ENCODE data around the gene SLC2A4. TPM values are rescaled to one million over a fixed set of nuclear protein-coding genes. Genes with fewer than 3 reads are reported as not detected.

The SLC2A4 gene
- total RNA-seq, 1 donor: not detected

DNA sequence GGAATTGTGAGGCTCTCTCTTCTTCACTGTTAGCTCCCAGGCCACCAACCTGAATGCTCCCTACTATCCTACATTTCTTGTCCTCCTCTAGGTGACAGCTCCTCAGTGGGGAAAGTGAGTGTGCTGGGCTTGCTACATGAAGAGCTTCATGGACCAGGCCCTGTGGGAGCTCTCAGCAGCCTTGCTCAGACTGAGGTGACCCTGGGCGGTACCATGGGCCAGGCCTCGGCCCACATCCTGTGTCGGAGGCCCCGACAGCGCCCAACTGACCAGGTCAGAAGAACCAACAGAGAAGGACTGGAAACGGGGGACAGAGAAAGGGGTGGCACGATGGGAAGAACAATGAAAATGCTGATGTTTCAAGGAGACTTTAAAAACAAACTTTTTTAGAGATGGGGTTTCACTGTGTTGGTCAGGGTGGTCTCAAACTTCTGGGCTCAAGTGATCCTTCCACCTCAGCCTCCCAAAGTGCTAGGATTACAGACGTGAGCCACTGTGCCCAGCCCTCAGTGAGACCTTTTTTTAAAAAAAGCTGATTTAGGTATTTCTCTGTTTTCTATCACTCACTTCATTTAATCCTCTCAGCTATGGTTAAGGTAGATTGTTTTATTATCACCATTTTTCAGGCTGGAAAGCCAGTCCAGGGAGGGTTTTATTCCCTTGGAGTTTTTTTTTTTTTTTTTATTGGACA lies 24.6 kb upstream of the SLC2A4 start:
- Histone ChIP-seq H3K27me3 (ENCODE audit: insufficient read depth, low read length) (peaks cover 9% of the 10 kb centered on the region), H3K9me3 (ENCODE audit: low read depth, low read length) (no peaks in the 10 kb centered on the region), H3K4me3 (ENCODE audit: low read length) (no peak overlapping the region), H3K4me1 (ENCODE audit: insufficient read depth, low read length) (peaks cover 31% of the 10 kb centered on the region)

DNA sequence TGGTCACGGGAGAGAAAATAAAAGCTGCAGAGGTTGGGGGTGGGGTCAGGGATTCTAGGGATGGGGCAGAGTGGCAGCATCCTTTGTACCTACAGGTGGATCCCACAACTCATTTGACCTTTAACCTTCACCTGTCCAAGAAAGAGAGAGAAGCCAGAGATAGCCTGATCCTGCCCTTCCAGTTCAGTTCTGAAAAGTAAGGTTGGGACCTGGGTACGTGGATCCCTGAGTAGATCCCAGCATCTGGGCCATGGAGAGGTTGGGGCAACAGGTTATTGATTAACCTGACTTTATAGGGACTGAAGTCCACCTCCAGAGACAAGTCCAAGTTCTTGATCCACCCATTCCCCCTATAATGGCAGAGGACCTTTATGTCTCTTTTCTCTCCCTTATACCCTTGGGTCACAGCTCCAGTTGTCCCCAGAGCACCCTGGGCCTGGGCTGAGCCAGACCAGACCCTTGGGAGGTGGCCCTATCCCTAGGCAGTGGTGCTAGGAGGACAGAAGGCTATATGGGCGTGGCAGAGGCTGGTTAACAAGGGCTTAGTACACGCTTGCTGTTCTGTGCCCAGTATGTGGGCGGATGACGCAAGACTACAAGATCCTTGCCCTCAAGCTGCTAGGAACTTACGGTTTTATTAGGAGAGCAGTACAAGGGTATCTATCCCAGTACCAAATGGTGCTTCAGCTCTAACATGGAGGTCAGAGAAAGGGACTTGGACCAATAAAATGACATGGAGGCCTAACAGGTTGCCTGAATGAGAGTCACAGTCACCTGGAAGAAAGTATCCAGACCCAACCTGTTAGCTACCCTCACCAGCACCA lies 22.6 kb upstream of the SLC2A4 start:
- peaks cover 38% of the 10 kb centered on the region for H3K4me1 ChIP-seq (ENCODE audit: insufficient read depth, low read length)
- no peaks in the 10 kb centered on the region for H3K9me3 ChIP-seq (ENCODE audit: low read depth, low read length)
- peaks cover 24% of the 10 kb centered on the region for H3K27me3 ChIP-seq (ENCODE audit: insufficient read depth, low read length)
- no peak overlapping the region for H3K4me3 ChIP-seq (ENCODE audit: low read length)

DNA sequence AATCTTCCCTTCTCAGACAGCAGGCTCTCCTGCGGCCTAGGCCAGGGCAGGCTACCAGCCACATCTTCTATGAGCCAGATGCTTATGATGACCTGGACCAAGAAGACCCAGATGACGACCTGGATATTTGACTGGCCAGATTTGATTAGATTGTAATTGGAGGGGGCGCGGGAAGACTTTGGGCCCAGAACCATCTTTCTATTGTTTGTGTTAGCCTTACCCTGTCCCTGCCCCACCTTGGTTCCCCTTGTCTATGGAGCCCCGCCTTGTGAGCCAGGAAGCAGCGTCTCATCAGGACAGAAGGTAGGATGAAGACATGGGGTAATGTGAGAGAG lies 22.0 kb upstream of the SLC2A4 start:
- Histone ChIP-seq H3K27me3 (ENCODE audit: insufficient read depth, low read length) (peaks cover 27% of the 10 kb centered on the region), H3K9me3 (ENCODE audit: low read depth, low read length) (no peaks in the 10 kb centered on the region)

DNA sequence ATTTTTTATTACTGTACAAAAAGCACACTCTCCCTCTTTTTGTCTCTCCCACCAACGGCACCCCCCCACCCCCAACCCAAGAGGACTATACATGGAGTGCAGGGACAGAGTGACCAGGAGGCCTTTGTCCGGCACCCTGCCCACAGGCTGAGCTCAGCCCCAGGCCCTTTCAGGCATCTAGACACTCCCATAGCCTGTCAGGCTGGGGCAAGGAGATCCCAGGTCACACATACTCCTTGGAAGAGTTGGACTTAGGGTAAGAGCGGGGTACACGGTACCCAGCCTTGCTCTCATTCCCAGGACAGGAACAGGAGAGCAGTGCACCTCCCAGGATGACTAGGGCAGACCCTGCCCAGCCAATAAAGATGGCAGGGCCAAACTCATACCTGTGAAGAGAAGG lies 21.4 kb upstream of the SLC2A4 start:
- H3K4me1 ChIP-seq (ENCODE audit: insufficient read depth, low read length): peaks cover 38% of the 10 kb centered on the region
- peaks cover 28% of the 10 kb centered on the region for H3K27me3 ChIP-seq (ENCODE audit: insufficient read depth, low read length)
- no peaks in the 10 kb centered on the region for H3K9me3 ChIP-seq (ENCODE audit: low read depth, low read length)
- H3K4me3 ChIP-seq (ENCODE audit: low read length): no peak overlapping the region

More for the DNA sequence above, 22.0 kb upstream of the SLC2A4 start:
- peaks cover 38% of the 10 kb centered on the region for H3K4me1 ChIP-seq (ENCODE audit: insufficient read depth, low read length)
- no peak overlapping the region for H3K4me3 ChIP-seq (ENCODE audit: low read length)

DNA sequence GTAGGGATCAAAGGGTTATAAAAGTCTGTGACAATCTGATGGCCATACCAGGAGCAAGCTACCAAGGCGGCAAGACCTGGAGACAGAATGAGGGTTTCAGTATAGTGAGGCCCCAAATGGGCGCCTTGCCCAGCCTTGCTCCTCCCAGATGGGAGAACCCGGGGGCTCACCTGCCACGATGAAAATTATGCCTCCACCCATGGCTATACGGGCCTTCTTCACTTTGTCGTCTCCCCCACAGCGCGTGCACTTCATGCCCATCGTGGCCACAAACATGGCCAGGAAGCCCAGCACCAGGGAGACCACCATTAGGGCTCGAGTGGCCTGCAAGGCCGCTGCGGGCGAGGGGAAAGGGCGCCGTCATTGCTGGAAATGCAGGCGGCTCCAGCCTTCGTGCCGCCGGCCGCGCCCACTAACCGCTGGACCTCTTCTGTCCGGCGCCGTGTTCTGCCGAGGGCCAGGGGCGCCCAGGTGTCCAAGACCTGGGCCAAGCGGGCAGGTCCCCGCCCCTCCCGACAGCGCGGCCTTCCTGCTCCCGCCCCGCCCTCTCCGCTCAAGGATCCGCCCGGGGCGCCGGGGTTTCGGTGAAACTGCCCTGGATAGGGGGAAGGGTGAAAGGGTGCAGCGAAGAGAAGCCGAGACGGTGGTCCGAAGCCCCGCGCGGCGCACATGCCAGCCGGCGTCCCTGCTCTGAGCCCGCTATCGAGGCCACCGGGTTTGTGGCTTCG lies 20.7 kb upstream of the SLC2A4 start:
- H3K4me3 ChIP-seq (ENCODE audit: low read length): peak overlapping the region; percentile 30
- H3K4me1 ChIP-seq (ENCODE audit: insufficient read depth, low read length): peaks cover 38% of the 10 kb centered on the region
- H3K27me3 ChIP-seq (ENCODE audit: insufficient read depth, low read length): peaks cover 28% of the 10 kb centered on the region
- no peaks in the 10 kb centered on the region for H3K9me3 ChIP-seq (ENCODE audit: low read depth, low read length)

DNA sequence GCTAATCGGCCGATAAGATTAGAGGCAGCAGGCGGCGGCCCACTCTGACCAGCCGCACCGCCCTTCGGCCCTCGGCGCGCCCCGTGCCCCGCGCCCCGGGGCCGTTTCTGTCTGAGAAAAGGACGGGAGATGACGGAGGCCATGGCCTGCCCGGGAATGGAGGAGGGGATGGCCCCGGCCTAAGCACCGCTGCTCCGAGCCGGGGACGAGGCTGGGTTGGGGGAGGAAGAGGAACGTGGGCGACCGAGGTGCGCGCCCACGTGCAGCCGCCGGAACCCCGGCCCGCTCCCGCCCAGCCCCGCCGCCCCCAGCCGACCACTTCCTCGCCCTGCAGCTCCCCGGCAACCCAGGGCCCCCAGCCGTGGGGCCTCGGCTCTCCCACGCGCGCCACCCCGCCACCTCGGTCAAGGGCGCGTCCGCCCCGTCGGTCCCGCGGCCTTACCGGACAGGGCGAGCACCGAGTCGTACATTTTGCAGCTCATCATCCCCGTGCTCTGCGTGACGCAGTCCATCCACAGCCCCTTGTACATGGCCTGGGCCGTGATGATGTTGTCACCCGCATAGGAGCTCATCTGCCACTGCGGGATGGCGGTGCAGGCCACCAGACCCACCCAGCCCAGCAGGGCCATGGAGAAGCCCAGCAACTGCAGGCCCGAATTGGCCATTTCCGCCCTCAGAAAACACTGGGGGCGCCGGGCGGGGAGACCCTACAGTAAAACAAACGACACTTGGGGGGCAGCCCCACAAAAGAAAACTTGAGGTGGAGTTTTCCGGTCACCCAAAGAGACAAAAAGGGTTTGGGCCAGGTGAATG lies 19.9 kb upstream of the SLC2A4 start:
- peaks cover 28% of the 10 kb centered on the region for H3K27me3 ChIP-seq (ENCODE audit: insufficient read depth, low read length)
- H3K4me1 ChIP-seq (ENCODE audit: insufficient read depth, low read length): peaks cover 38% of the 10 kb centered on the region
- H3K4me3 ChIP-seq (ENCODE audit: low read length): peak overlapping the region; percentile 30
- no peaks in the 10 kb centered on the region for H3K9me3 ChIP-seq (ENCODE audit: low read depth, low read length)

DNA sequence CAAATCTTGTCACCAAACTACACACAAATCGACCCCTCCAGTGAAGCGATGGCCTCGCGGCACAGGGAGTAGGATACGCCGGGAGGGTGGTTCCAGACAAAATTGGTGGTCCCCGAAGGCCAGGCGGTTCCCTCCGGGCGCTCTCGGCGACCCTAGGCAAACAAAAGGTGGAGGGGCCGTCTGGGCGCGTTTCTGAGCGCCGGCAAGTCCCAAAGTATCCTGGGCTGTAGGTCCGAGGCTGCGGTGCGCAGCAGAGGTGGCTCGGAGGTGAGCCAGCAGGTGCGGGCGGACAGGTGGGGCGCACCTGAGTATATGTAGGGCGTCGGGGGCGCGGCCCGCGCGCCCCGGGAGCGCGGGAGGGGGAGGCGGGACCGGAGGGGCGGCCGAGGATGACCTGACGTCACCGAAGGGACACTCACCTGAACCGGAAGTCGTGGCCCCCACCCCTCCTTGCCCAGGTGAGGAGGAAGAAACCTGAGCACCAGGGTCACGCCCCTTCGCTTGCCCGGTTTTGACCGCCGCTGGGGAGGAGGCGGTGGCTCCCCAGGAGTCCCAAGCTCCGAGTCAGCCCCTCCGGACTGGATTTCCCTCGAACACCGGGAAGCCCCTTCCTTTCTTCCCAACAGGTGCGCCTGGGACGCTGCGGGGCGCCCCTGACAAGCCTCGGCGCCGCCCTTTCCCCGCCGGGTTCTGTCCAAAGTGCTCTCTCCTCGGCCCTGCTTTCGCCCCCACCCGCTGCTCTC lies 19.2 kb upstream of the SLC2A4 start, which contains the start of gene CLDN7:
Gene CLDN7 (minus strand): TSS at position 287 of the 743 bp plus-strand sequence. CDS start 435 bp downstream, outside the sequence.
- peak within 1 kb of the TSS; percentile 30 for H3K4me3 ChIP-seq (ENCODE audit: low read length)
- peaks cover 38% of the 10 kb centered on the region for H3K4me1 ChIP-seq (ENCODE audit: insufficient read depth, low read length)
- H3K9me3 ChIP-seq (ENCODE audit: low read depth, low read length): no peaks in the 10 kb centered on the region
- peaks cover 28% of the 10 kb centered on the region for H3K27me3 ChIP-seq (ENCODE audit: insufficient read depth, low read length)

DNA sequence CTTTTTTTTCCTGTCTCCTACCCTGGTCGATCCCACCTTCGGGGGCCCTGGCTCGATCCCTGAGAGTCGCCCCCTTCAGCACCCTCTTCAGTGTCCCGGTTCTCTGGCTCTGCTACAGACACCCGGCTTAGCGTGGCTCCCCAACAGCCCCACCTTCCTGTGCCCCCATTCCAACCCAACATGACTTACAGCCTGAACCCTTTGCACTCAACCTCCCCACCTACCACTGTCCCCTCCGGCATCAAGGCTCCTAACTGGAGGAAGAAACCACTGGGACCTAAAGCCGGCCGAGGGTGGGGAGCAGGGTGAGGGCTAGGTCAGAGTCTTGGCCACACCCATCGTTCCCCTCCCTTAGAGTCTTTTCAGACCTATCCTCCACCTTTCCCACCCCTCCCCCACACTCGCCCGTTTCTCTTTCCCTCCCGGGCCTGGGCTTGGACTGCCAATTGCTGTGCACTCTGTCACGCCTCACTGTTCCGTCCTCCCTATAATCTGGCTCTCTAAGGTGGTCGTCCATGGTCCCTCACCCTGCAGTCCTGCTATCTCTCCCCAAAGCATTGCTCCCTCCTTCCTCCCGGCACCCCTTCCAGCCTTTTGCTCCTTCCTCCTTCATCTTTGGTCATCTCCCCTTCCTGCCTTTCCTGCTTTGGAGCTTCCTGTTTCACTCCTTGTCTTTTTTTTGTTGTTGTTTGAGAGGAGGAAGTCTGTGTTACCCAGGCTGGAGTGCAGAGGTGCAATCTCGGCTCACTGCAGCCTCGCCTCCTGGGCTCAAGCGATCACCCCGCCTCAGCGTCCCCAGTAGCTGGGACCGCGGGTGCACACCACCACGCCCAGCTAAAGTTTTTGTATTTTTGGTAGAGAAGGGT lies 18.4 kb upstream of the SLC2A4 start:
- peaks cover 28% of the 10 kb centered on the region for H3K27me3 ChIP-seq (ENCODE audit: insufficient read depth, low read length)
- no peaks in the 10 kb centered on the region for H3K9me3 ChIP-seq (ENCODE audit: low read depth, low read length)
- H3K4me1 ChIP-seq (ENCODE audit: insufficient read depth, low read length): peaks cover 38% of the 10 kb centered on the region
- H3K4me3 ChIP-seq (ENCODE audit: low read length): peak overlapping the region; percentile 15

DNA sequence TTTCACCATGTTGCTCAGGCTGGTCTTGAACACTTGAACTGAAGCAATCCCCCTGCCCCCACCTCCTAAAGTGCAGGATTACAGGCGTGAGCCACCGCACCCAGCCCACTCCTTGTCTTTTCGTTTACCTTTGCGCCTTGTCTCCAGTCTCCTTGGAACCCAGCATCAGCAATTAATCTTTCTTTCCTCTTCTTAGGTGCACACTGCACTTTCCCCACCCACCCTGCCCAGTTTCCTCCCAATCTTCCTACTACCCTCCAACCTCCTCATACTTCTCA lies 17.8 kb upstream of the SLC2A4 start:
- H3K9me3 ChIP-seq (ENCODE audit: low read depth, low read length): no peaks in the 10 kb centered on the region
- no peak overlapping the region for H3K4me3 ChIP-seq (ENCODE audit: low read length)
- H3K27me3 ChIP-seq (ENCODE audit: insufficient read depth, low read length): peaks cover 28% of the 10 kb centered on the region

DNA sequence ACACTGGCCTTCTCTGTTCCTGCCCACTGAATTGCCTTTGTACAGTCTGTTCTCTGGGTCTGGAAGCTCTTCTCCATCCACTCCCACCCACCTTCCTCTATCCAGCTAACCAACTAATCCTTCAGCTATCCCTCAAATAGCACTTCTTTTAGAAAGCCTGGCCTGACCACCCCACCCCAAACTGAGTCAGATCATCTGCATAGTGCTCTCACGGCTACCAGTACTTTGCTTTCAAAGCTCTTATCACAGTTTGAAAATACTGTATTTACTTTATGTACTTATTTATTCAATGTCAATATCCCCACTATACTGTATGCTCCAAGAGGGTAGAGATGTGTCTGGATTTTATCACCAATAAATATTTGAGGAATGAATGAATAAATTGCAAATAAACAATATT lies 14.7 kb upstream of the SLC2A4 start:
- peaks cover 21% of the 10 kb centered on the region for H3K27me3 ChIP-seq (ENCODE audit: insufficient read depth, low read length)
- no peak overlapping the region for H3K4me3 ChIP-seq (ENCODE audit: low read length)
- H3K9me3 ChIP-seq (ENCODE audit: low read depth, low read length): no peaks in the 10 kb centered on the region
- peaks cover 20% of the 10 kb centered on the region for H3K4me1 ChIP-seq (ENCODE audit: insufficient read depth, low read length)

More for the DNA sequence above, 17.8 kb upstream of the SLC2A4 start:
- H3K4me1 ChIP-seq (ENCODE audit: insufficient read depth, low read length): peaks cover 38% of the 10 kb centered on the region

DNA sequence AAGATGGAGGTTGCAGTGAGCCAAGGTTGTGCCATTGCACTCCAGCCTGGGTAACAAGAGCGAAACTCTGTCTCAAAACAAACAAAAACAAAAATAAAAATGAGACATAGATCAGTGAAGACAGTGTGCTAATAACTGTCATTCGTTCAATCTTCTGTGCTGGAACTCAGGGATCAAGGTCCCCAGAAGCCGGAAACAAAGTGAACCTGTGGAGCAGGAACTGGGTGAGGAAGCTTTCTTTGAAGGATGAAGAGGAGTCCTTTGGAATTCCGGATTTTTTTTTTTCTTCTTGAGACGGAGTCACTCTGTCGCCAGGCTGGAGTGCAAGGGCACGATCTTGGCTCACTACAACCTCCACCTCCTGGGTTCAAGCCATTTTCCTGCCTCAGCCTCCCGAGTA lies 2.1 kb upstream of the SLC2A4 start:
- Histone ChIP-seq H3K27me3 (ENCODE audit: insufficient read depth, low read length) (peaks cover 19% of the 10 kb centered on the region), H3K4me1 (ENCODE audit: insufficient read depth, low read length) (peaks cover 27% of the 10 kb centered on the region), H3K9me3 (ENCODE audit: low read depth, low read length) (no peaks in the 10 kb centered on the region), H3K4me3 (ENCODE audit: low read length) (no peak overlapping the region)

DNA sequence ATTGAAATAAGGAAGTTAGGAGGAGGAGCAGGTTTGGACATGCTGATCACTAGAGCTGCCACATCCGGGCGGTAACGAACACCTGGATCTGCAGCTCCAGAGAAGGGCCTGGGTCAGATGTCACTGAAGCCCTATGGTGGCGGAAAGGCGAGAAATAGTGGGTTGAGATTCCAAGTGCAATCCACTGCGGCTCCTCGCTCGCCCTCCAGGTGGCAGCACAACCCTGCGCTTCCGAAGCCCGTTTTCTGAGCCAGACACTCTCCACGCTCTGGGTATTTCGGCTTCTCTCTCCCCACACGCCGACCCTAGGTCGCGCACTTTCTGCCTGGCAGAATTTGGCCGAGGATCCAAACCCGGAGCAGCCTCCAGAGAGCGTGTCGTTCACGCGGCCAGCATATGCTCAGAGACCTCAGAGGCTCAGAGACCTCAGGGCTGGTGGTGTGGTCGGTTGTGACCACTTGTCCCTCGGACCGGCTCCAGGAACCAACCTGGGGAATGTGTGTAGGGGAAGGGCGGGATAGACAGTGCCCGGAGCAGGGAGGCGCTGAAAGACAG lies 922 bp upstream of the SLC2A4 start:
- no peak overlapping the region for H3K4me3 ChIP-seq (ENCODE audit: low read length)

More for the DNA sequence above, 922 bp upstream of the SLC2A4 start:
- H3K27me3 ChIP-seq (ENCODE audit: insufficient read depth, low read length): peaks cover 19% of the 10 kb centered on the region
- peaks cover 27% of the 10 kb centered on the region for H3K4me1 ChIP-seq (ENCODE audit: insufficient read depth, low read length)
- no peaks in the 10 kb centered on the region for H3K9me3 ChIP-seq (ENCODE audit: low read depth, low read length)

Measured in mononuclear cell (primary cell).